ENCODE results near the gene RAB35.

Gene RAB35

DNA sequence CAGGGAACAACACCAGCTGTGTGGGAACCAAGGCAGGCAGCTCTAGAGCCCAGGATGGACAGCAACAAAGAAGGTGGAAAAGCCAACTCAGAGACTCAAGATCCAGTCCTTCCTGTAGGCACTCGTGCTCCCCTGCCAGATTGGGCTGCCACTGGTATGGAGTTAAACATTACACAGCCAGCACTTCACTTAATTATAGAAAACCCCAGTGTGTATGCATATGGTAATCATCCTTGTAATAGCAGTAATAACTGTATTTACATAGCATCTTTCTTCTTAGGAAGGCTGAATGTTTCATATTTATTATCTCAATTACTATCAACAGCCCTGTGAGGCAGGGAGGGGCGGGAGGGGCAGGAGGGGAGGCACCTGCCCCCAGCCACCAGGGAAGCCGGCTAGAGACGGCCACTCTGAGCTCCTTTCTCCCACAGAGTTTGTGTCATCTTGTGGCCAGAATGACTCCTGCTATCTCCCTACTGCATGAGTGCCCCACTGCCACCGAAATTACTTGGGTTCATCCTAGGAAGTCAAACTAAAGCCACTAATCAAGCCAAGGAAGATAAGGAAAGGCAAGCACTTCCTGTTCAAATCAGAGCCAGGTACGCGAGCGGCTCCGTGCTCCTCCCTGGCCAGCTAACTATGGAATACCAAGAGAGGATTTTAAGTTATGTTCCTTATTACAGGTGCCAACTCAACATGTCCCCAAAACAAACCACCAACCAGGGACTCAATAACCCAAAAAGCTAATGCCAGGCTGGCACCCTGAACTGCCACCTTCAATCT lies 15.7 kb upstream of the RAB35 start:
- DNase-seq: no peak

DNA sequence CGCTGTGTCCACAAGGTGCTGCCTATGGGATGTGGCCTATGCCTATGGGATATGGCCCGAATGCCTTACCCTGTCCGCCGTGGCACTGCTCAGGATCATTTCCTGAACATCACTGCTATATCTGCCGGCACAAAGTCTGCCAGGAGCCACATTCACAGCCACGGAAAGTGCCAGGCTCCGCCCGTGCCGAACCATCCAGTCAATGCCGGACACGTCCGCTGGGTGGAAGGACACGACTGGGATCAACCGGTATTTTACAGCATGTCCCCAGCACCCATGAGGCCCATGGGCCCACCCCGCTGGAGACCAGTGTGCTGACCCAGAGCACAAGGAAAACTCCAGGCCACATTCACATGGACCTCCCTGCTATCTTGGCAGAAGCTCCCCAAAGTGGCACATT lies 14.6 kb upstream of the RAB35 start:
- no peak for DNase-seq

DNA sequence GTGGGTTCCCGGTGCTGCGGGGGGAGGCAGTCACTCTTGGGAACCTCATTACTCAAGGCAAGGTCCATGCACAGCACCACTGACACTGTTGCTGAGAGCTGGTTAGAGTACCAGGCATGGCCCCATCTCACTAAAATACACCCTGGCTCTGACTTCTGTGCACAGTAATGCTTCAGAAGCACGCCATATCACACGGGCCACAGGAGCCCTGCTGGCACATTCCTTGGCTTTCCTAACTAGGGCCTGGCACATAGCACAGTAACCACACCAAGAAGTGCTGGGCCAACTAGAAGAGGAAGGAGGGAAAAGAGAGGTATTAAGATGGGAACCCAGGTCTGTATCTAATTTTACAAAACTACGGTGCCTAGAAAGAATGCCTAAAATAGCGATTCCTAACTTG lies 13.5 kb upstream of the RAB35 start:
- no peak for DNase-seq

DNA sequence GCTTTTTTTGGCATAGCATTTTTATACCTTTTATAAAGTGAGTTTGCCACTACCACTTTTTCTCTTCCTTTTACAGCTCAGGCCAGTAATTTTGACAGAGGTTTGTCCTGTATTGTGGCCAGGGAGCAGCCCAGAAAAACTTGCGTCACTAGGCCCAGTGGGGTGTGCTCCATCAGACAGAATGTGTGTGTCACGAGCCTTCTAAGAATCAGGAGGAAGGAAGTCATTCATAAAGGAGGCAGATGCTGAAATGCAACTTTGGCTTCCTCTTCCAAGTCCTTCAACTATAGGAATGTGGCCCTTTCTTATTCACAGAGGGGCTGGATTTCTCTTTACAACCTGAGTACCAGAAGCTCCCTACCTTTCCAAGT lies 10.1 kb upstream of the RAB35 start:
- peak; percentile 38 for DNase-seq

DNA sequence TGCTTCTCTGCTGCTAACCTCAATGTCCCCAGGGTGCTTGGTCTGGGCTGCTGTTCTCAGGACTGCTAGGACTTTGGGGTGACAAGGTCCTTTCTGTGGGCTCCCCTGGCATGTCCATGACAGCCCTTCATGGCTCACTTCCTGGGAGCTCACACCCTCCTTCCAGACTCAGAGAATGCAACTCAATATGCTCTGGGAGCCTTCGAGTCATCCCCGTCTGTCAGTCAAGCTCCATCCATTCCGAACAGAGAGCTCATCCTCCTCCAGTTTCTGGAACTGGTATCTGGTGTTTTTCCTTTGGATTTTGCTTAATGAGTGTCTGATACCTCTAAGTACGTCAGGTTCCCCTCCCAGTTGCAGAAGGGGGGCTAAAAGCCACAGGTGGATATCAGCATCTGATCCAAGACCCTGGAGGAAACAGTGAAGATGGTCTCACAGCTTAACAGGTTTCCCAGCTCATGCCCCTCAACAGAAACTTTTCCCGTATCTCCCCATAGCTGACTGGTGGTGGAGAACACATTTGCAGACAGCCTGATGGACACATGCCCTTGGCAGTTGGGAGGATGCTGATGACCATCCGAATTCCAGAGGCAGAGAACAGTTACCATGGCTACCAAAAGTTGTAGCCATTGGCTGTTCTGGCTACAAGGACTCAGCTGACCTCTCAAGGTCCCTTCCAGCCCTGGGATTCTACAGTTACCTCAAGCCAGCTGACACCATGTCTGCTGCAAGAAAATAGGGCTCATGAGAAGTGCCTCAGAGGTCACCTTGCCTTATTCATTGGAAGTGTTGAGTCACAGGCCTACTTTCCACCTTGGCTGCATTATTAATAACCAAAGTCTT lies 9.5 kb upstream of the RAB35 start:
- no peak for DNase-seq

DNA sequence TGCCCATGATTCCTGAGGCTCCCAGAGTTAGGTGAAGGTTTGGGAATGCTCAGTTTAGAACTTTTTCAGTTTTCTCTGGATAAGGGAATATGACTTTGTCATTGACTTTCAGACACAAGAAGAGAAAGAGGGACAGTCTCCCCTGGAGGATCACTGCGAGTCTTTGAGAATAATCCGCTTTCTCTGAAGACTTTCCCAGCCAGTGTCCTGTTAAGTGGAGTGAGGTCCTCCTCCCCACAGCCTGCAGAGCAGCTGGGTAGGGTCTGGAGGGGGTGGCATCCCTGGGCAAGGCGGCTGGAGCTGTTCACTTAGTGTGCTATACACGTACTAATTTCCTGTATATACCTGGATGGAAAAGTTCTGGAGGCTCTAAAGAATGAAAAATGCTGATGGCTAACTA lies 8.5 kb upstream of the RAB35 start:
- no peak for DNase-seq

DNA sequence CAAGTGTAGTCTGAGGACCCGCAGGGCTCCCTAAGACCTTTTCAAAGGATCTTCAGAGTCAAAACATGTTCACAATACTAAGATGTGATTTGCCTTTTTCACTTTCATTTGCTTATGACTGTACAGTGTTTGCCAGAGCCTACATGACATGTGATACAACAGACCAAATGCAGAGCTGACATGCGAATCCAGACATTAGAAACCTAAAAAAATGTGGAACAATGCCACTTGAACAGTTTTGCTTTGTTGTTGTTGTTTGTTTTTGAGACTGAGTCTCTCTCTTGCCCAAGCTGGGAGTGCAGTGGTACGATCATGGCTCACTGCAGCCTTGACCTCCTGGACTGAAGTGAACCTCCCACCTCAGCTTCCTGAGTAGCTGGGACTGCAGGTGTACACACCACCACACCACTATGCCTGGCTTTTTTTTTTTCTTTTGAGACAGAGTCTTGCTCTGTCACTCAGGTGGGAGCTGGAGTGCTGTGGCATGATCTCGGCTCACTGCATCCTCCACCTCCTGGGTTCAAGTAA lies 5.3 kb upstream of the RAB35 start:
- DNase-seq: no peak

DNA sequence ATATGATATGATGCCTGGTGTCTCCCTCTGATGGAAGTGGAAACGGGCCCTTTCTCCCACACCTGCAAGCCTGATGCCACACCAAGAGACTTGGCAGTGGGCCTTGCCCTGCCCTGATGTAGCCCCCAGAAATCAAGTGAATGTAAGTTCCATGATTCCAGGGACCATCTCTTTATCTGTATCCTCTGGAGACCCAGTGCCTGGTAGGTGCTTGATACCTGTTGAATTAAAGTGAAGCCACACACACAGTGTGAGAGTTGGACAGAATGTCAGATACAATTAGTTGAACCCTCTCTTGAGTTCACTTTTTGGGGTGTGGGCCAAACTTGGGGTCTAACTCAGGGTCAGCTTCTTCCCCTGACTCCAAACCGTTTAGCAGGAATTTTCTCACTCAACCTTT lies 4.8 kb upstream of the RAB35 start:
- DNase-seq: no peak

DNA sequence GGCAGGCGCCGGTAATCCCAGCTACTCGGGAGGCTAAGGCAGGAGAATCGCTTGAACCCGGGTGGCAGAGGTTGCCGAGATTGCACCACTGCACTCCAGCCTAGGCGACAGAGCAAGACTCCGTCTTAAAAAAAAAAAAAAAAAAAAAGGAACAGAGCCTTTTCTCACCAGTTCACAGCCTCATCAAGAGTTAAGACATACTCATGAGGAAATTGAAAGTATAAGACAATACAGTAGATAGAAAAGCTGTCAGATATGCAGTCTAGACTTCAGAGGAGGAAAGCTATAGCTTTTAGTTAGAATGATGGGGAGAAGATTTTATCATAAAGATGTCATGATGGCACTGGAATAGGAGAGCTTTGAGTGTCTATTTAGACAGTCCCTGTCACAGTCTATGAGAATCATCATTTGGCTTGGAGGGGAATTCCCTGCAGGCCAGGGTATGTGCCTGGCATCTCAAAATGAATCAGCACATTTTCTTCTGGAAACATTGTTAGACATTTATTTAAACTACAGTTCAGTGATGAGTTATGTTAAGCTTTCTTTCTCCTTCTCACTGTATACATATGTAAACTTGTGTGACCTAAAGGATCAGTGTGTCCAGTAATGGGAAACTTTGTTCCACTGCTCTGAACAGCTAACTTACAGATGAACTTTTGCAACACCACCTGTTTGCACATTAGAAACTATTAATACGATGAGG lies 2.9 kb upstream of the RAB35 start:
- DNase-seq: no peak

DNA sequence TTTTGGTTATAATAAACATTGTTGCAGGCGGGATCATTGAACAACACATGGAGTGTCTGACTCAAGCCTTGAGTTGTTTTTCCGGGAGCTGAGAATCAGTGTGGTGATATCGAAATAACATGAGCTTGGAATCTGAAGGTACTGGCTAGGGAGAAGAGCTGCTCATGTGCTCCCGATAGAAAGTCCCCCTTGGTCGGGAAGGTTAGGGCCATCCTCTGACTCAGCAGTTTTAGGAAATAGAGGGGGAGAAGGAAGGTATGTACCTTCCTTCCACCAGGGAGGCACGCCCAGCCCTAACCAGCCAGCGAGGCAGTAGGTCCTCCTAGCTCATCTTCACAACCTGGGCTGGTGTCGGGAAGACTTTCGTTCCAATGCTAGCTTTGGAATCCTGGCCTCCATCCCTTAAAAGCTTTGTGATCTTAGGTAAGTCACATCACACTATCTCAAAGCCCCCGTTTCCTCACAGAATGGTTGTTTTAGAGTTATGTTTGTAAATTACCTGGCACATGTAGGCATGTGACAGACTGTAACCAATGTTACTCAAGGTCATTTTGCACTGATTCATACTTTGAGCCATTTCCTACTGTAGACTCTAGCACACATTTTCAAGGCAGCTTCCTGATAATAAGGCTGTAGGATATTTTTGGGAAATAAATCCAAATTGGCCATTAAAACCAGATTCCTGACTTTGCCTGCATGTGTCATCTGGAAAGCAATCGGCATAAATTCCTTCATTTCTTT lies 1.9 kb upstream of the RAB35 start:
- no peak for DNase-seq

DNA sequence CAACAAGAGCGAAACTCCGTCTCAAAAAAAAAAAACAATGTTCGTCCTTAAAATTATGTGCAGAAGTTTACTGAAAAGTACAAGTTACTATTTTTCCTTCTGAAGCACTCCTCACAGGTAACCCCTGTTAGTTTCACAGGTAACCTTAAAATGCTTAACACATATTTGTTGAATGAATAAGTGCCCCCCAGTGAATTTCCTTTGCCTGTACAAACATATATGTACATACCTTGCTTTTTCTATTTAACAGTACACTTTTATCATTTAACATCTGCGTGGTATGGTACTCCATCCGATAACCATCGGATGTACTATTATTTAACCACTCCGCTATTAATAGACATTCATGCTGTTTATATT lies 1.4 kb upstream of the RAB35 start:
- DNase-seq: no peak

DNA sequence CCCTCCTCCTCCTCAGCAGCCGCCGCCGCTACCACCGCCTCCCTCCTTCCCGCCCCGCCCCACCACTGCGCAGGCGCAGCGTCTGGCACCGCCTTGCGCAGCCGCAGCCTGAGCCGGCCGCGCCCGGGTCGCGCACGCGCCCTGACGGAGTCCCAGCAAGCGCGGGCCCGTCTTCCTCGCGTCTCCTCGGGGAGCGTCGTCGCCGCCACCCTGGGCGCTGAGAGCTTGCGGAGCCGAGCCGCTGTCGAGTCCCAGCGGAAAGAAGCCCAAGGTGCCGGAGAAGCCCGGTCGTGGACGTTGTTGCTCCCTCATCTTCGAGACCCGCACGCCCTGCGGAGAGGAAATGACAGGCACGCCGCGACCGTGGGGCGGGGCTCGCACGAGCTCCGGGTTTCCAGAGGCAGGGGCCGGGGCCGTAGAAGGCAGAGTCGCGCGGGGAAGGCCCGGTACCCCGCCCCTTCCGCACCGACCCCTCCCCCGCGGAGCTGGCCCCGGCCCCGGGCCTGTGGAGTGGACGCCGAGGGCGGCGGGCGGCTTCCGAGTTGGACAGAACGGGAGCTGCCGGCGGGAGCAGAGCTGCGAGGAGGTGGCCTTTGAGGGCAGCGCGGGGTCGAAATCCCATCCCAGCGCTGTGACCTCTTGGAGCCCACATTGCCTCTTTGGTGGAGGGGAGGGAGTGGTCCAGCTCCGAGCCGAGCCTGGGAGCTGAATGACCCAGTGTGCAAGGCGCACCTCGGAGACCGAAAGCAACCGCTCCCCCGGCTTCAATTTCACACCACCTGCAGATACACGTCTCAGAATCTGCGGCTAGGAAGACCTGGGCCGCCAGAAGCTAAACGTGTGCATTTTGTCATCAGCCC lies 469 bp upstream of the RAB35 start:
- peak; percentile 94 for DNase-seq

DNA sequence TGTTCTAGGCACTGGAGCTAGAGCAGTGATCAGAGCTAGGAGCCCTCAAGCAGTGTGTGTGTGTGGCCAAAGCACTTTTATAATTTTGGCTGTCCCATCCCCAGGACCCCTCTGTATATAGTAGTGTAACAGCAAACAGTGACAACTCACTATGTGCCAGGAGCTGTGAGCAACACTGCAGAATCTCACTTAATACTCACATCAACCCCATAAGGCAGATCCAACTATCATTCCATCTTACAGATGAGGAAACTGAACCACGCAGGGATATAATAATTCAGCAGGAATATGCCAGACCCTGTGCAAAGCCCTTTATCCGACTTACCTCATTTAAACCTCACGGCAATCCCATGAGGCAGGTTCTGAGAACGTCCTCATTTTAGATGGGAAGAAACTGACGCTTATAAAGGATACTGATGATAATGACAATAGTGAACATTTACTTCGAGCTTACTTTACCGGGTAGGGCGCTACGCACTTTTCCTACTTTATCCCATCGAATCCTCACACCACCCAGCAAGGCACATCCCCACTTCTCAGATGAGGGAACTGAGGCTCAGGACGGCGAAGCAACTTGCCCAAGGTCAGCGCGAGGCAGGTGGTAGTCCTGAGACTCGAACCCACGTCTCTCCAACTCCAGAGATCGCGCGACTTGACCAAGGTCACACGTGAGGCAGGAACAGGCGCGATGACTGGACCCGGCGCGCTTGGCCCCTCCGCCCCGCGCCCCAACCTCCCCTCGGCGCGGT lies 687 bp downstream of the RAB35 start:
- DNase-seq: no peak

DNA sequence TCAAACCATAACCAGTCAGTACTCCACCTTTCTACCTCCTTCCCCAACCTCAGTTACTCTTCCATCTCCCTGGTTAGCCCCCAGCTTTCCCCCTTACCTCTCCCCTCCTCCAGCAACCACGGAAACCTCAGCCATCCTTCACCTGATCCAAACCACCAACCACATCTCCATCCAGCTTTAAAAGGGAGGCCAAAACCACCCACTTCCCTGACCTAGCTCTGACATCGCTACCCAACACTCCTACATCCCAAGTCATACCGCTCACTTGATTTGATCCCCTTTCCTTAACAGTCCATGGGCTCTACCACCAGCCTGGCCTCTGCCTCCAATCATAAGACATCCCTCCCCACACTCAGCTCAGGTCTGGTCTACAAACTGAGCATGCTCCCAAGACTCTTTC lies 1.5 kb downstream of the RAB35 start:
- DNase-seq: no peak

DNA sequence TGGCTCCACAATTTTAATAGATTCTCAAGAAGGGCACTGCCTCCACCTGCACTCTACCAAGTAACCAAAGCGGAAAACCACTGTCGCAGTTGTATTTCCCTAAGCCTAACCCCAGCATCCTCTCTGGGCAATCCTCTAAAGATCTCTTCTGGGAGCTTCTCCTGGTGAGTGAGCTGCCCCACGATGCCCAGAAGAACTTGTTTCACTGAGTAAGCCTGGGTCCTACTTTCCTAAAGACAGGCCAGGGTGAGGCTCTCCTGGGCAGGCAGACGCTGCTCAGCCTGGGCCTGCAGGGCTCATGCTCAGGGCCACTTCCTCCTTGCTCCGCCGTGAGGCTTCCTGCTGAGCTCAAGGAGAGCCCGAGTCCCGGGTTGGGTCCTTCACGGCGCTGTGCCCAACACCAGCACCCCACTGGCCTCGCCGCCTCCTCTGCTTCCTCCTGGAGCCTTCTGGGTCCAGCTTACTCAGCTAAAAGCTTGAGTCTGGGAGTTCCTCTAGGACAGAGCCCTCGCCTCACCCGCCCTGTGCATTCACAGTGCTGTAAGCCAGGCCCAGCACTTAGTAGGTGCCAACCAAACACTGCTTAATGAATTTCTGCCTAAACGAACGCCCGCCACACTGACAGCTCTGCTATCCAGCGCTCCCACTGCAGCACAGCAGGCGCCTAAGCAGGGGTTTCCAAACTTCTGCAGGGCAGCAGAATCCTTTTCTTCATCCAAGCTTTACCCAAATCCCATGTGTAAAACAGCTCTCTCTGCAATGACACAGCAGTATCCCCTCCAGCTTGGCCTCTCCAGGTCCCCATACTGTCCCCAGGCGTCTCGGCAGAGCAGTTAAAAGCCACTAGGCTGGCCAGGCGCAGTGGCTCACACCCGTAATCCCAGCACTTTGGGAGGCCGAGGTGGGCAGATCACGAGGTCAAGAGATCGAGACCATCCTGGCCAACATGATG lies 5.7 kb downstream of the RAB35 start:
- DNase-seq: peak; percentile 68

DNA sequence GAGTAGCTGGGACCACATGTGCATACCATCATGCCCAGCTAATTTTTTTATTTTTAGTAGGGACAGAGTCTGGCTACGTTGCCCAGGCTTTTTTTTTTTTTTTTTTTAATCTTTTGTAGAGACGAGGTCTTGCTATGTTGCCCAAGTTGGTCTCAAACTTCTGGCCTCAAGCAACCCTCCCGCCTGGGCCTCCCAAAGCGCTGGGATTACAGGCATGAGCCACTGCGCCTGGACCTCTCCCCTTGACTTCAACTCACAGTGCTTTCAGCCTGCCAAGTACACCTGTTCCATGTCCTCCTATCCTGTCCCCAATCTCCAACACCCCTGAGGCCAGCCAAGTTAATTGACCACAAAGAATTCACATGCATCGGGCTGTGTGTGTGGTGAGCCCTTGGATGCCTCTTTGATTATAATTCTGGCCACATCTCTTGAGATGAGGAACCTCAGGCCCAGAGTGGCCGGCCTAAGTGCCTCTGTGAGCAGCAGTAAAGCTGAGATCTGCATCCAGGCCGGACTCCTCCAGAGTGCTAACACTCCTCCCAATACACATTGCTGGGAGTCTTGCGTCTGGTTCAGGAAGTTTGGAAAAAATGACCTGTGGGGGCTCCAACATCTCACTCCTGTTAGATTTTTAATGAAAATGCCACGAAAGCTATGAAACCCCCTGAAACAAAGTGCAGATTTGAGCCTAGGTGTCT lies 6.8 kb downstream of the RAB35 start:
- no peak for DNase-seq

DNA sequence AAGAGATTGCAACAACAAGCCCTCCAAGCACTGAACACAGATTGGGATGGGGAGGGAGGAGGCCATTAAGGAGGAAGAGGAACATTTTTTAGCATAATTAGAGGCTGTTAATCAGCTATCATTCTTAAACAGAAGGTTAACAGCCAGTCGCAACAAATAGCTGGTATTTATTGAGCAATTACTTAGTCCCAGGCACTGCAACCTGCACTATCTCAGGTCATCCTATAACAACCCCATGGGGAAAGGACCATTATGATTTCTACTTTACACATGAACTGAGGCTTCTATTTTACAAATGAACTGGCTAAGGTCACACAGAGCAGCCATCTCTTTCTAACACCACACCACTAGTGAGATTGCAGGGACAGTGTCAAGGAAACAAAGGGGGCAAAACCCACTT lies 10.4 kb downstream of the RAB35 start:
- no peak for DNase-seq

DNA sequence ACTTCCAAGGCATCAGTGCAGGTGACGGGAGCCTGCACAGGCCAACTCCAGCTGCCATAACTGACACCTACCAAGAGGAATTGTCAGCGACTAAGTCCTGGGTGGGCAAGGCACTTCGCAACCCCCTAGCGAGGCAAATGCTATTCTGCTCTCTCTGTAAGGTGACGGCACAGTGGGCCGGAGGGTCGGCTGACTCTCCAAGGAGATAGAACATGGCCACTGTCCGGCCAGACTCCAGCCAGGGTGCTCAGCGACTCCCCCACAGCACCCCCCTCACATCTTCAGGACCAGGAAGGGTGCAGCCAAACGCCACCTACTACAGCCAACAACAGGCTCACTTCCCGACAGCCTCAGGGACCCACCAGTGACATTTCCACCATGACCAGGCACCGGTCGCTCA lies 13.2 kb downstream of the RAB35 start:
- no peak for DNase-seq

DNA sequence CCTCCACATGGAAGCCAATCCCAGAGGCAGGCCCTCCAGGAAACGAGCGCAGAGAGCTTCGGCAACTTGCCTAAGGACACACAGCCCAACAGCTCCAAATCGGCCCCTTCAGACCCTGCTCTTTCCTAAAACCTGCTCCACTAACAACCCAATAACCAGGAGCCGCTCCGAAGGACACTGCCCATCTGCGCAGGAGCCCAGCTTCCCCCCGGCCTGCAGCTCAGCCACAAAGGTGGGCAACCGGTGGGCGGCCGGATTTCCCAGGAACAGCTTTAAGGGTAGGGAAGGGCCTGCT lies 13.6 kb downstream of the RAB35 start:
- no peak for DNase-seq

All from GDM1 (cell line).